ENCODE measurements around the gene C21orf58.

DNA sequence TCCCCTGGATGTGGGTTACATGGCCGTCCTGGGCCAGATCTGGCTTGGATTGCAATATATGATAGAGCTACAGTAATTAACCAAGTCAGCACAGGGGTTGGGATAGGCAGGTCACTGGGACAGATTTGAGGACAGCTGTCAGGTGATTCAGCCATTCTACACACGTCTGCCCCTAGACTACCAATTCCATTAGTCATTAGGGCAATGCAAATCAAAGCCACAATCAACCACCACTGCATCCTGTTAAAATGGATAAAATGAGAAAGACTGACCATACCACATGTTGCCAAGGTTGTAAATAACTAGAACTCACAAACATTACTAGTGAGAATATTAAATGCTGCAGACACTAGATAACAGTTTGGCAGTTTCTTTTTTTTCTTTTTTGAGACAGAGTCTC lies 16.0 kb downstream of the C21orf58 start:
- no peak for TF ChIP-seq POLR2A (IDR thresholded peaks at IDR 0.05)
- TF ChIP-seq, protein P1, sequence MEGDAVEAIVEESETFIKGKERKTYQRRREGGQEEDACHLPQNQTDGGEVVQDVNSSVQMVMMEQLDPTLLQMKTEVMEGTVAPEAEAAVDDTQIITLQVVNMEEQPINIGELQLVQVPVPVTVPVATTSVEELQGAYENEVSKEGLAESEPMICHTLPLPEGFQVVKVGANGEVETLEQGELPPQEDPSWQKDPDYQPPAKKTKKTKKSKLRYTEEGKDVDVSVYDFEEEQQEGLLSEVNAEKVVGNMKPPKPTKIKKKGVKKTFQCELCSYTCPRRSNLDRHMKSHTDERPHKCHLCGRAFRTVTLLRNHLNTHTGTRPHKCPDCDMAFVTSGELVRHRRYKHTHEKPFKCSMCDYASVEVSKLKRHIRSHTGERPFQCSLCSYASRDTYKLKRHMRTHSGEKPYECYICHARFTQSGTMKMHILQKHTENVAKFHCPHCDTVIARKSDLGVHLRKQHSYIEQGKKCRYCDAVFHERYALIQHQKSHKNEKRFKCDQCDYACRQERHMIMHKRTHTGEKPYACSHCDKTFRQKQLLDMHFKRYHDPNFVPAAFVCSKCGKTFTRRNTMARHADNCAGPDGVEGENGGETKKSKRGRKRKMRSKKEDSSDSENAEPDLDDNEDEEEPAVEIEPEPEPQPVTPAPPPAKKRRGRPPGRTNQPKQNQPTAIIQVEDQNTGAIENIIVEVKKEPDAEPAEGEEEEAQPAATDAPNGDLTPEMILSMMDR (IDR thresholded peaks at IDR 0.05), result no peak
